ENCODE results near the gene RNF32. TPM values are rescaled to one million over a fixed set of nuclear protein-coding genes. Genes with fewer than 3 reads are reported as not detected.
"Not testable (repeated sequence)": the region's sequence is repeated elsewhere in the genome, so short reads cannot be mapped to it uniquely, and the experiment has no call there.

Gene RNF32
- total and polyA plus RNA-seq, 7 donors, result 0.36 to 3.7 (median 1.5) TPM

- WGBS, 2 donors, result 83 to 94% methylated on average over 5 of the region's 5 CpGs
- TF ChIP-seq EP300 (IDR thresholded peaks at IDR 0.05), result no peak
- TF ChIP-seq POLR2A (IDR thresholded peaks at IDR 0.05), result no peak
- TF ChIP-seq POLR2AphosphoS5 (IDR thresholded peaks at IDR 0.05), result no peak
- TF ChIP-seq CTCF (IDR thresholded peaks at IDR 0.05), result no peak
- no peak overlapping the region for H3K4me3 ChIP-seq
- no peak for DNase-seq
- no peaks in the 10 kb centered on the region for H3K9me3 ChIP-seq
- no peaks in the 10 kb centered on the region for H3K27me3 ChIP-seq
- H3K27ac ChIP-seq, result no peak overlapping the region
- no peaks in the 10 kb centered on the region for H3K4me1 ChIP-seq
- intact Hi-C loops (cut with DNase I), result no loop called here
- H3K36me3 ChIP-seq, result no peaks in the 10 kb centered on the region
These were observed 51.2 kb downstream of the RNF32 start for GRCh38 chr7:156691764-156692163.

- WGBS, 2 donors, result 95 to 100% methylated on average over 1 of the region's 1 CpG
- H3K27me3 ChIP-seq, result no peaks in the 10 kb centered on the region
- no peaks in the 10 kb centered on the region for H3K4me1 ChIP-seq
- TF ChIP-seq EP300 (IDR thresholded peaks at IDR 0.05), result no peak
- TF ChIP-seq POLR2A (IDR thresholded peaks at IDR 0.05), result no peak
- no peak for TF ChIP-seq POLR2AphosphoS5 (IDR thresholded peaks at IDR 0.05)
- intact Hi-C loops (cut with DNase I), result no loop called here
- H3K27ac ChIP-seq, result no peak overlapping the region
- H3K9me3 ChIP-seq, result peaks cover 0 to 5% (median under 1%) of the 10 kb centered on the region in 4 donors
- H3K36me3 ChIP-seq, result peaks cover 0 to under 1% (median 0%) of the 10 kb centered on the region in 4 donors
- DNase-seq, result no peak
- H3K4me3 ChIP-seq, result no peak overlapping the region
These were observed 52.3 kb downstream of the RNF32 start for GRCh38 chr7:156692849-156693248.

GRCh38 chr7:156693627-156694026 is 53.1 kb downstream of the RNF32 start:
- peaks cover 0 to 8% (median 0%) of the 10 kb centered on the region in 4 donors for H3K36me3 ChIP-seq
- intact Hi-C loops (cut with DNase I), result no loop called here
- no peak overlapping the region for H3K27ac ChIP-seq
- no peaks in the 10 kb centered on the region for H3K4me1 ChIP-seq
- no peaks in the 10 kb centered on the region for H3K27me3 ChIP-seq
- TF ChIP-seq POLR2A (IDR thresholded peaks at IDR 0.05), result no peak
- no peak for DNase-seq
- peaks cover 0 to 6% (median 4%) of the 10 kb centered on the region in 4 donors for H3K9me3 ChIP-seq
- no peak overlapping the region for H3K4me3 ChIP-seq
- 23 to 75% methylated on average over 3 of the region's 3 CpGs for WGBS, 2 donors

- not testable (repeated sequence) for H3K4me1 ChIP-seq
These were observed 56.7 kb downstream of the RNF32 start for GRCh38 chr7:156697283-156697682.

GRCh38 chr7:156698512-156698911 is 57.9 kb downstream of the RNF32 start:
- H3K4me1 ChIP-seq; H3K27me3 ChIP-seq; H3K9me3 ChIP-seq; H3K36me3 ChIP-seq; intact Hi-C loops (cut with DNase I); H3K27ac ChIP-seq; DNase-seq; H3K4me3 ChIP-seq: not testable (repeated sequence)
- 97 to 98% methylated on average over 4 of the region's 4 CpGs for WGBS, 2 donors

More at GRCh38 chr7:156697283-156697682, 56.7 kb downstream of the RNF32 start:
- WGBS, 2 donors, result 96 to 97% methylated on average over 9 of the region's 9 CpGs
- H3K9me3 ChIP-seq; intact Hi-C loops (cut with DNase I); H3K4me3 ChIP-seq; H3K27ac ChIP-seq; DNase-seq; H3K36me3 ChIP-seq; H3K27me3 ChIP-seq: not testable (repeated sequence)

- not testable (repeated sequence) for H3K36me3 ChIP-seq
These were observed 61.2 kb downstream of the RNF32 start for GRCh38 chr7:156701787-156702186.

GRCh38 chr7:156702399-156702798 is 61.8 kb downstream of the RNF32 start:
- intact Hi-C loops (cut with DNase I), result no loop called here
- no peak overlapping the region for H3K27ac ChIP-seq
- DNase-seq, result no peak
- peaks cover 0 to 6% (median 2%) of the 10 kb centered on the region in 4 donors for H3K9me3 ChIP-seq
- no peaks in the 10 kb centered on the region for H3K27me3 ChIP-seq
- no peaks in the 10 kb centered on the region for H3K4me1 ChIP-seq
- peaks cover 0 to 8% (median 2%) of the 10 kb centered on the region in 4 donors for H3K36me3 ChIP-seq
- TF ChIP-seq POLR2AphosphoS5 (IDR thresholded peaks at IDR 0.05) (no peak), POLR2A (IDR thresholded peaks at IDR 0.05) (no peak), EP300 (IDR thresholded peaks at IDR 0.05) (no peak), CTCF (IDR thresholded peaks at IDR 0.05) (no peak)
- H3K4me3 ChIP-seq, result no peak overlapping the region

More at GRCh38 chr7:156701787-156702186, 61.2 kb downstream of the RNF32 start:
- DNase-seq; H3K9me3 ChIP-seq; H3K4me3 ChIP-seq; H3K4me1 ChIP-seq; H3K27me3 ChIP-seq; H3K27ac ChIP-seq; intact Hi-C loops (cut with DNase I): not testable (repeated sequence)
- WGBS, 2 donors, result 94 to 100% methylated on average over 1 of the region's 1 CpG
